GM18520 (cell line): ENCODE results near the gene HOXB7.

ENCODE experiments used
- ATAC-seq: cut with Tn5 transposase; IDR thresholded peaks from one replicate; pipeline ENCODE4 v1.9.1; 2021; ENCODE audit not compliant: unreplicated experiment

Gene HOXB7

GRCh38 chr17:48596735-48597527 lies 13.9 kb downstream of the HOXB7 start:
- ATAC-seq, result no peak

DNA sequence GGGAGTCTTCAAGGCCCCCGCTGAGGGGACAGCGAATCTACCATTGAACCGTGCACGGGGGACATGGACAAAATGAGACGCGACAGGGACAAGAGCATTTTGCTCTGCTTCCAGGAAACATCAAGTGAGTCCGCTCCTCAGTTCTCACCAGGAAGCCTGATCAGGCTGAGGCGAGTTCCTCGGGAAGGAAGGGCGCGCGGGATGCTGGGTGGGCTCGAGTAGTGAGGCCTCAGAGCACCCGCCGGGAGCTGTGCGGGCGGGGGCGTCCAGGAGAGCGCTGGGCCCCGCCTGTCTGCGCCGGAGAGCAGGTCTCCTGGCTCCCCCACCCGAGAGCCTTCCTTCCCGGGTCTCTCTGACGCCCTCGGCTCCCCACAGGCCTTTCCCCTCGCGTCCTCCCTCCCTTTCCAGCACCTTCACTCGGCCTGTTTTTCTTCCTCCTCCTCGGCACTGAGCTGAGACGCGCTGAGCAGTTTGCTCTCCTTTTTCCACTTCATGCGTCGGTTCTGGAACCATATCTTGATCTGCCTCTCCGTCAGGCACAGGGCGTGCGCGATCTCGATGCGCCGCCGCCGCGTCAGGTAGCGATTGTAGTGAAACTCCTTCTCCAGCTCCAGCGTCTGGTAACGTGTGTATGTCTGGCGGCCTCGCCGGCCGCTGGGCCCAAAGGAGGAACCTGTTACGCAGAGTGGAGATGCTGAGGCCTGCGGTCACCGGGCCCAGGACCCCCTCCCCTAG lies 14.7 kb downstream of the HOXB7 start:
- no peak for ATAC-seq

DNA sequence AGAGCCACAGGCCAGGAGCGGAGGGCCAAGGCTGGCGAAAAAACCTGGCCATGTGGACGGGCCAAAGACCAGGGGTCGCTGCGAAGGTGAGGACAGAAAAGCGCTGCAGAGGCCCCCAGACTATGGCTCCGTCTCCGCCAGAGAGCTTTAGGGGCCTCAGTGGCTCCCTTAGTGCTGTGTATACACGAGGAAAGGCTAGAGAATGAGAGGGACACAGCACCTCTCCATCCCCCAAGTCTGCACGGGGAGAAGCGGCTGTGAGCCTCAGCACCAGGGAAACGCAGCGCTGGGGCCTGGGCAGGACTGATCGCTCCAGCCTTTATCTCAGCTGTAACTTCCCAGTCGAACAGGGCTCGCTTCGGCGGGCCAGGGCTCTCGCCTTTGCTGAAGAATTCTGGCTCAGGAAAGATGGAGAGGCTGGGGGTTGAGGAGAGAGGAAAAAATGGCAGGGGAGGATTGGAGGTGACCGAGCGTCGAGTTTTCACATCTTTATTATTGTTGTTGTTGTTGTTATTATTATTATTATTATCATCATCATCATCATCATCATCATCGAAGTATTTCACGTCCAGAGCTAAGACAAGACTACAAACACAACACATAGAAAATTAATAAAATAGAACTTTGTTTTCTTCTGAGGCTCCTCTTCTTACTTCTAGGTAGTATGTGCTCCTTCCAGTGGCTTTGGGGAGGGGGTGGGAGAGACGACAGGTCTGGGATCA lies 15.4 kb downstream of the HOXB7 start:
- ATAC-seq, result no peak

GRCh38 chr17:48594538-48595277 lies 16.1 kb downstream of the HOXB7 start:
- no peak for ATAC-seq

GRCh38 chr17:48593840-48594537 lies 16.8 kb downstream of the HOXB7 start:
- ATAC-seq, result no peak

DNA sequence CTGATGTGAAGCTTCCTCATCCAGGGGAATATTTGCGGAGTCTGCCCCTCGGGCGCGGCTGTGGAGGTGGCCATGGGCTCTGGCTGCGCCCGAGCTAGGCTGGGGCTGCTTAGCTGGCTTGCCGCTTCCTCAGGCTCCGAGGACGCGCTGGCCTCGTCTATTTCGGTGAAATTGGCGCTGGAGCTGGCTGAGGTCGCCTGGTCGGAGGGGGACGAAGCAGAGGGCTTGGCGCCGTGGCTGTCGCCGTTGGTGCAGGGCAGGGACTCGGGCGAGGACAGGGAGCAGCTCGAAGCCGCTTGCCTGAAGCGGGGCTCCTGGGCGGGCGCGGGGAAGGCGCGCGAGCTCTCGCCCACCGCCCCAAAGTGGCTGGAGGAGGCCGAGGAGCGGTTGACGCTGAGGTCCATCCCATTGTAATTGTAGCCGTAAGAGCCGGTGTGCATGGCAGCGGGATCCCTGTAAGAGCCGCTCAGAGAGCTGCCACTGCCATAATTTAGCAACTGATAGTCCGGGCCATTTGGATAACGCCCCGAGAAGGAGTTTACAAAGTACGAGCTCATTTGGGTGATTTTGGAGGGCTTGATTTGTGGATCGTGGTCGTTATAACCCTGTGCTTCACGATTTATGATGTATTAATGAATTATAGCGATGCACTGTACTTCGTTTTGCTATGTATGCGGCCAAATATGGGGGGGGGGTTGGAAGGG lies 17.5 kb downstream of the HOXB7 start, which contains the start of gene HOXB5:
Gene HOXB5, minus strand, starts transcription at position 654 of the 704 bp plus-strand sequence. Its CDS starts 97 bp downstream, at position 557.
- ATAC-seq, result no peak

DNA sequence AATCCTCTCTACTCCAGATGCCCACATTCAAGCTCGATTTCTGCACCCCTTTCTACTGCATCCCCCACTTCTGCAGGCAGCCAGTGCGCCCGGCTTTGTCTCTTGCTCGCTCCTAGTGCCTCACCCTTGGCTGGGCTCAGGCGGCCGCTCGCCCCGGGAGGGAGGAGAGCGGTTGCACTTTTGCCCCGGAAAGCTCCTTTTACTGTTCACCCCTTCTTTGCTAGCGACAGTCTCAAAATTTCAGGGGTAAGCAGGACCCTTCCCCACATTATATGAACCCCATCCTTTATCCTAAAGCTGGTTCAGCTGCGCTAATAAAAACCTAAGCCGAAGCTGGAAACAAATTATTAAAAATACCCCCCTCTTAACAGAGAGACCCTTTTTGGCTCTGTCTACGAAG lies 18.2 kb downstream of the HOXB7 start:
- ATAC-seq, result no peak

DNA sequence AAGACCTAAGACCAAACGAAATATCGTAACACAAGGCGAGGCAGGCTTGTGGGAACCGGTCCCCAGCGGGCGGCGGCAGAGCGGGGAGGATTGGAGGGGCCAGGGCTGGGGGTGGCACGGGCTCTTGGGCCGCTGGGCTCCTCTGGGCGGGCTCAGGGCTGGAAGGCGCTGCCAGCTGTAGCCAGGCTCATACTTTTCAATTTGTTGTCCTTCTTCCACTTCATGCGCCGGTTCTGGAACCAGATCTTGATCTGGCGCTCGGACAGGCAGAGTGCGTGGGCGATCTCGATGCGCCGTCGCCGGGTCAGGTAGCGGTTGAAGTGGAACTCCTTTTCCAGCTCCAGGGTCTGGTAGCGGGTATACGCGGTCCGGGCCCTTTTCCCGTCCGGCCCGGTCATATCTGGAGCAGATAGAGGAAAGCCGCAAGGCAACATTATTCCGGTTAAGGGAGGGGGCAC lies 18.7 kb downstream of the HOXB7 start:
- ATAC-seq, result no peak

DNA sequence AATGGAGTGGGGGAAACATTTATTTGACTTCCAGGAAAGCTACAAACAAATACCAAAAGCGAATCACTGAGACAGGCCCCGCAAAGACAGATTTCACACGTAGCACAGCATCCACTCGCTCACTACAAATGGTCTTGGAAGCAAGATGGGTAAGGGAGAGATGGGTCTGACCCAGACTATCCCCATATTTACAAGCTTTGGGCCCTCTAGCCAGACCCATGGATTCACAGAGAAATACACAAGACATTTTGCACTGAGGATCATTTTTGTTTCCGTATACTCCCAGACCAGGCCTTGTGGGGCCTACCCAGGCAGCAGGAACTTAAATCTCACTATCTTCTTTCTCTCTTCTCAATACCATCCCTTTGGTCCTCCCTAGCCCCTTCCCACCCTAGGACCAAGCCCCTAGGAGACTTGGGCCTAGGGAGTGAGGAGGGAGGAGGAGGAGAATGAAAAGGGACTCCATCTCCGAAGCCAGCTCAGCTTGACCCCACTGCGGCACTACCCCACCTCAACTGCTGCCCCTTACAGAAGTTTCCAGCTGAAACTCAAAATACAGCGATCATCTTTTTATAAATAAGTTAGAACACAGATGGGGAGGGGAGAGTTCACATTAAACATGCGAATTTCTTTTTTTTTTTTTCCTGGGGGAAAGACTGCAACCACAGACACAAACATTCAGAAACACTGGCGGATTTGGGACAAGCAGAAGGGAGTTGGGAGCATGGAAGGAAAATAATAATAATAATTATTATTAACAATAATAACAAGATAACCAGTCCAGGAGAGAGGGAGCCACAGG lies 19.4 kb downstream of the HOXB7 start:
- no peak for ATAC-seq

GRCh38 chr17:48590607-48591161 lies 20.1 kb downstream of the HOXB7 start:
- ATAC-seq, result no peak

GRCh38 chr17:48589831-48590606 lies 20.8 kb downstream of the HOXB7 start, which contains the start of gene HOXB3:
TSS of gene HOXB3 (minus strand) at chr17:48590241. CDS start at chr17:48552474, 37,767 bp downstream.
- ATAC-seq, result no peak

- no peak for ATAC-seq
These were observed 21.6 kb downstream of the HOXB7 start for GRCh38 chr17:48589060-48589830.

- ATAC-seq, result no peak
These were observed 22.3 kb downstream of the HOXB7 start for GRCh38 chr17:48588528-48588927.

GRCh38 chr17:48588074-48588415 lies 22.8 kb downstream of the HOXB7 start:
- ATAC-seq, result no peak

- ATAC-seq, result no peak
These were observed 23.3 kb downstream of the HOXB7 start for GRCh38 chr17:48587276-48588073.
